Forelimb muscle (tissue), 1 donor: ENCODE data around the gene PLEKHD1. TPM values are rescaled to one million over a fixed set of nuclear protein-coding genes. Genes with fewer than 3 reads are reported as not detected.

Experiments
- polyA plus RNA-seq: library from polyadenylated mRNA; unstranded; fragments of 120-200 nt; gene quantifications from one replicate; pipeline ENCODE4 v1.2.1, GENCODE V29; 2013; ENCODE audit not compliant: insufficient read length

PLEKHD1 gene
- polyA plus RNA-seq, 1 donor, result 0.68 TPM

Other genes starting within 250 kb of the PLEKHD1 start
- 24.1 TPM for gene GALNT16, start 224.6 kb upstream of the PLEKHD1 start, polyA plus RNA-seq
- 137 TPM for gene ERH, start 86.4 kb upstream of the PLEKHD1 start, polyA plus RNA-seq
- 27.7 TPM for gene SLC39A9, start 86.0 kb upstream of the PLEKHD1 start, polyA plus RNA-seq
- gene CCDC177, start 90.1 kb downstream of the PLEKHD1 start, polyA plus RNA-seq, result not detected
- gene SUSD6, start 126.9 kb downstream of the PLEKHD1 start, polyA plus RNA-seq, result 18.0 TPM